ENCODE results near the gene PNMA1.

The PNMA1 gene

GRCh38 chr14:73732006-73732405 lies 17.8 kb upstream of the PNMA1 start:
- no peak for DNase-seq

DNA sequence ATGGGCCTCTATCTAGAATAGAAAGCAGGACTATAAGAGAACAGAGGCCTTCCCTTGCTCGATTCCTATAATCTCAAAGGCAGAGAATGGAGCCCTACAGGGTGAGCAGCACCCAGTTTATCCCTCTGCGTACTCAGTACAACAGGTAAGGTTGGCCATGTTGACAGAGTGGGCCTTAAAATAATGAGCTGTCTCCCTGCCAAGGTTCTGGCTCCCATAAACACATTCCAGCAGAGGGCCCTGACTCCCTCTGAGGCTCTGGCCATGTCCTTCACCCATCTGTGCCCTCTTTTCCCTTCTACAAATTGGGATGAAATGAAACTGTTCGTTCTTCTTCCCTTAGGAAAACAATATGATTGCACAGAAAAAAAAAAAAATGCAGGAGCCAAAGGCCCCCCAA lies 16.9 kb upstream of the PNMA1 start:
- DNase-seq: no peak

- DNase-seq: no peak
These were observed 15.5 kb upstream of the PNMA1 start for GRCh38 chr14:73729556-73730265.

GRCh38 chr14:73728717-73729330 lies 14.6 kb upstream of the PNMA1 start:
- peak; percentile 86 for DNase-seq

- no peak for DNase-seq
These were observed 13.0 kb upstream of the PNMA1 start for GRCh38 chr14:73727166-73727565.

DNA sequence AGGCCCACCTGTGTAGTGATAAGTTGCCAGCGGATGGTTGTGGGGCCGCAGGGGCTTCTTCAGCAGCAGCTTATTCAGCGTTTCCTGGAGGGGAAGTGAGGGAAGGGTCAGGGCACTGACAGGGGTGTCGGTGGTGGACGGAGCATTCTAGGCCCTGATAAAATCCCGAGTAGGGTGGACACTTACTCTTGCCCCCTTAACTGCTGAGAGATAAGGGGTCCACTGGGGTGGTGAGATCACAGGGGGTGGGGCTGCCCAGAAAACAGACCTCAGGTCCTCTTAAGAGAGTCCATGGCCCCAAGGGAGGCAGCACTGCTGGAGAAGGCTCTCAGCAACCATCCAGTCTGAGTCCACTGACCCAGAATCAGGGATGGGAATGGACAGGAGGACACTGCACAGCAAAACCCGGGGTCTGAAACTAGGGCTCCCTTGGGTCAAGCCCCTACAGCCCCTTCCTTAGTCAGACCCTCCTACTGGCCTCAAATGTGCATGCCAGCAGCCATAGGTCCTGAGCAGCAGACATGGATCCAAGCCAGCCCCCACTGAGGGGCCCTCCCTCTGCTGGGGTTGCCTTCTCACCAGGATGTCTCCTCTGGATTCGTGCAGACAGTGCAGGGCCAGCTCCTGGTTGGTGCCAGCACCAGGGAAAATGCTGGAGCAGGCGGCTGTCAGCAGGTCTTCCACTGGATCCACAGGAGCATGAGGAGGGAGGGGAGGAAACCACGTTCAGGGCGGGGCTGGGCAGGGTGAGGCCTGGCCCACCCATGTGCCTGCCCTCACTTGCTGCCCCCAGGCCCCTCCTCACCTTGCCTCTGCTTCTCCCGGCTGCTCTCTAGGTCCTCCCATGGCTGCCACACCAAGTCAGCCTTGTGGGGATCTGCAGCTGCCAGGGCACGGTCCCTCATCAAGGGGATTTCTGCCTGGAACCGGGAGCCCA lies 12.1 kb upstream of the PNMA1 start:
- no peak for DNase-seq

- DNase-seq: no peak
These were observed 11.2 kb upstream of the PNMA1 start for GRCh38 chr14:73725116-73726024.

GRCh38 chr14:73724696-73725095 lies 10.5 kb upstream of the PNMA1 start:
- no peak for DNase-seq

DNA sequence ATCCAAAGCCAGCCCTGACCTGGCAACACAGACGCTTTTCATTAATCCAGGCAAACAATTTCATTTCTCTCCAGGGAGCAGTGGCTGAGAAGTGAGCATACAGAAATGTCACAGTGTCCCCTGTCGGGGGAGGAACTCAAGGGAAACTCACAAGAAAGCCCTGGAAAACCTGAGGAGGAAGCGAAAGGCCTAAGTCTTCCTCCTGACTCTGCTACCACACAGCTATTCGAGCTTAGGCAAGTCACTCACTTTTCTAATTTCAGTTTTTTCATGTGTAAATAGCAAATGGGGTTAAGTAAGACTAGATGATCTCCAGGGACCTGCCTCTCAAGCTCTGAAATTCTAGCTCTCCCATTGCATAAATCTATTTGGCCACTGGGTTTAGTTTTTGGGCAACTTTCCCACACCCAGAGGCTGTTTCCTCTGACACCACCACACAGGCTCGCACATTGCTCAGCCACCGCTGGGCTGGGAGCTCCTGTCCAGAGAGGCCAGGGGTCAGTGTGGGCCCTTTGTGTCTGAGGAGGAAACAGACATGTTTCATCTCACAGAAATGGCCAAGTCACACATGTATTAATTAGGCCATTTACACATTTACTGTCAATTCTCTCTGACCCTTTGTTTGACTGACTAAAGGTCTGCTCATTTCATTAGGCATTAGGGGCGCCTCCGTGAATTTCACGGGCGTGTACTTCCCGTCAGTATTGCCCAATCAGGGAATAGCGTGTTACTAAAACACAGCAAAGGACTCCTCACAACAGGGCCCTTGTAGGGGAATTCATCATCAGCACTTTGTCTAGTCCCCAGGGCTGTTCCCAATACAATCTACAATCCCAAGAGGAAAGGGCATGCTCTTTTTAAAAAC lies 9.8 kb upstream of the PNMA1 start:
- DNase-seq: no peak

GRCh38 chr14:73723406-73723796 lies 9.2 kb upstream of the PNMA1 start:
- peak; percentile 26 for DNase-seq

DNA sequence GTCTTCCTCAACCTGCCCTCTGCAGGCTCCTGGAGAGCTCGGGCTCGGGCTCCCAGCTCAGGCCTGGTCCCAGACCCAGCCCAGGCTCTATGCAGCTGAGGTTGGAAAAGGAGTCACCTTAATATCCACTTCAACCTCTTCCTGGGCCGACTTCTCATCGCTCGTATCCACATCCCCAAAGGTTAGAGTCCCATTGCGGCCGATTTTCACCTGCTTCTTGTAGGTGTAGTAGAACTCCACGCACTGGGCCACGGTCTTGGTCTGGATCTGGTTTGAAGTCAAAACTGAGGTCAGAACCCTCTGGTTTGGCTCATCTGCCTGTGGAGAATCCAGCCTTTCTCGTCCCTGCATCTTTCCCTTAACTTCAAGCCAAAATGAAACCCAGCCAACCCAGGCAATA lies 8.4 kb upstream of the PNMA1 start:
- no peak for DNase-seq

- DNase-seq: no peak
These were observed 7.1 kb upstream of the PNMA1 start for GRCh38 chr14:73721101-73721821.

GRCh38 chr14:73720636-73721035 lies 6.5 kb upstream of the PNMA1 start:
- DNase-seq: no peak

GRCh38 chr14:73719791-73720190 lies 5.6 kb upstream of the PNMA1 start:
- no peak for DNase-seq

- DNase-seq: no peak
These were observed 5.2 kb upstream of the PNMA1 start for GRCh38 chr14:73719361-73719760.

GRCh38 chr14:73718418-73719251 lies 4.5 kb upstream of the PNMA1 start:
- no peak for DNase-seq

DNA sequence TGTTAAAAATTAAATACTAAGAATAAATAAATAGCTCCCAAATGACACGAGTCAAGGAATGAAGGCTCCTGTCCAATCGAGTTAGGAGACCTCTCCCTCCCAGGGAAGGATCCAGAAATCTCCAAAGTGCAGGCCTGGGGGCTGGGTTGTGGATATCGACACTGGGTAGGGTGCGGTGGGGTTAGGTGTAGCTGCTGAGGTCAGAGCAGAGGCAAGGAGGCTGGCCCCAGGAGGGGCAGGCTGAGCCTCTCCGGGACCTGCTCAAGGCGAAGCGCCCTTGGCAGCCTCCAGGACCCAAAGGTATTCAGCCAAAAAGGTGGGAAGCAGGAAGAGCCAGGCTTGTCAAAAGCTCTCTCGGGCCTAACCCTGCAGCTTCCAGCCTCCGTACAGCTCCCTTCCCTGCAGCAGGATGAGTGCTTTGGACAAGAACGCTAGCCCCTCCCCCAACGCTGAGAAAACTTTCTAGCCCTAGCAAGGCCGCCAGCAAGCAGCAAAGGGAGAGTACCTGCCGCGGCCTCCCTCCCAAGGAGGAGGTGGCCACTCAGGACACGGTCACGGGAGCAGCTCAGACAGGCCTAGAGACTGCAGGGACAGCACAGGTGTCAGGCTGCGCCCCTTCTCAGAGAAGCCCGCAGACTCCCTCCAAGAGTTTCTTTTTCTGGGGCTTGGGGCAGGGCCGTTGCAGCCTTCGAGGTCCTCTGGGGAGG lies 3.7 kb upstream of the PNMA1 start:
- no peak for DNase-seq

DNA sequence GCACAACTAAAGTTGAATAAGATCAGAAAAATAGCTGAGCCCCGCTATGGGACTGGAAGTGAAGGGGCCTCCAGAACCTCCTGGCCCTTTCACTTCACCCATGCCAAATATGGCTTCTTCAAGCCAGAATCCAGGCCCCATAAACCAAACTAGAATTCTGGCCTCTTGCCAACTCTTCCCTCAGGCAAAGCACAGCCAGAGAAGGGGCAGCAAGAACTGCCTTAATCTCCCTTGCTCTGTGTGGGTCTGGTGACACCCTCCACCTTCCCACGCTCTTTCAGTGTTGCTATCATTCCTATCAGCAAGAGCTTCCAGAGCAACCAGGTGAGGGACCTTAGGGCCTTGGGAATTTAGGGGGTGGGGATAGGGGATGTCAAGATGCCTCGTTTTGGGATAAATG lies 3.1 kb upstream of the PNMA1 start:
- DNase-seq: no peak

- DNase-seq: no peak
These were observed 1.5 kb upstream of the PNMA1 start for GRCh38 chr14:73715707-73716106.

All from CD4-positive, alpha-beta T cell treated with Interleukin-12 subunit alpha and Interleukin-12 subunit beta, for 1 hour (primary cell).